LNCAP (cell line): ENCODE results near the gene KRTAP10-5.

ENCODE experiments used
- TF ChIP-seq, protein P1 (sequence below): fragments of 450-650 bp; IDR thresholded peaks from 2 replicates; pipeline ENCODE4 v1.5.1; 2017; ENCODE audit warnings: mild to moderate bottlenecking

Gene KRTAP10-5

DNA sequence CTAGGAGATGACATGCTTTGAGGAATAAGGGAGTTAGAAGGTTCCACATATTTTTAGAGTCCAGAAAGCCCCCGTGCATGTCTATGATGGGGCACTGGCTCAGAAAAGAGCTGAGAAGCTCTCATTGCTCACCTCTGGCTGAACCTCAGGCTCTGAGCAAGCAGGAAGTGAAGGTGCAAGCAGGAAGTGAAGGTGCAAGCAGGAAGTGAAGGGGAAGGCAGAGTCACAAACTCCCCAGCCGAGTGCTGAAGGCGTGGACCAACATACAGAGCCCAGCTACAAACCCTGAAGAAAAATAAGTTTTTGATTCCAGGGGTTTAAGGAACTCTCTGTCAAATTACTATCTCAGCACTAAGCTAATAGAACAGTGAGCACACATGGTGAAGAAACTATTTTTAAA lies 38.5 kb upstream of the KRTAP10-5 start:
- TF ChIP-seq, protein P1, sequence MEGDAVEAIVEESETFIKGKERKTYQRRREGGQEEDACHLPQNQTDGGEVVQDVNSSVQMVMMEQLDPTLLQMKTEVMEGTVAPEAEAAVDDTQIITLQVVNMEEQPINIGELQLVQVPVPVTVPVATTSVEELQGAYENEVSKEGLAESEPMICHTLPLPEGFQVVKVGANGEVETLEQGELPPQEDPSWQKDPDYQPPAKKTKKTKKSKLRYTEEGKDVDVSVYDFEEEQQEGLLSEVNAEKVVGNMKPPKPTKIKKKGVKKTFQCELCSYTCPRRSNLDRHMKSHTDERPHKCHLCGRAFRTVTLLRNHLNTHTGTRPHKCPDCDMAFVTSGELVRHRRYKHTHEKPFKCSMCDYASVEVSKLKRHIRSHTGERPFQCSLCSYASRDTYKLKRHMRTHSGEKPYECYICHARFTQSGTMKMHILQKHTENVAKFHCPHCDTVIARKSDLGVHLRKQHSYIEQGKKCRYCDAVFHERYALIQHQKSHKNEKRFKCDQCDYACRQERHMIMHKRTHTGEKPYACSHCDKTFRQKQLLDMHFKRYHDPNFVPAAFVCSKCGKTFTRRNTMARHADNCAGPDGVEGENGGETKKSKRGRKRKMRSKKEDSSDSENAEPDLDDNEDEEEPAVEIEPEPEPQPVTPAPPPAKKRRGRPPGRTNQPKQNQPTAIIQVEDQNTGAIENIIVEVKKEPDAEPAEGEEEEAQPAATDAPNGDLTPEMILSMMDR = no peak

DNA sequence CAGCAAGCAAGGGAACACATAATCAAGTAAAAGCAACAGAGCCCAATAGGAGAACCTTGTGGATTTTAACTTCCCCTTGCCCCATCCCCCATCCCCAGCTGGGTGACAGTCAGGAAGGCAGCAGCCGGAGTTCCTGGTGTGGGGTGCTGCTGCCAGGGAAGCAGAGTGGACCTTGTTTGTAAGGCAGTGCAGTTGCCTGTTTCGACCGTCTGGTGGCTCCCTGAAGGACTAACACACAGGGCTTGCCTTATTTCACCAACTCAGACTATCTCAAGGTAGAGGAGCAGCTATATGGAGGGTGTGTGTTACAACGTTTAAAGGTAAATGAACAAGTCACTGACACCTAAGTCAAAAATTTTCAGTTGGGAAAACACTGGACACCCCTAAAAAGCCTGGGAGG lies 38.1 kb upstream of the KRTAP10-5 start:
- TF ChIP-seq, protein P1 = peak; percentile 43

DNA sequence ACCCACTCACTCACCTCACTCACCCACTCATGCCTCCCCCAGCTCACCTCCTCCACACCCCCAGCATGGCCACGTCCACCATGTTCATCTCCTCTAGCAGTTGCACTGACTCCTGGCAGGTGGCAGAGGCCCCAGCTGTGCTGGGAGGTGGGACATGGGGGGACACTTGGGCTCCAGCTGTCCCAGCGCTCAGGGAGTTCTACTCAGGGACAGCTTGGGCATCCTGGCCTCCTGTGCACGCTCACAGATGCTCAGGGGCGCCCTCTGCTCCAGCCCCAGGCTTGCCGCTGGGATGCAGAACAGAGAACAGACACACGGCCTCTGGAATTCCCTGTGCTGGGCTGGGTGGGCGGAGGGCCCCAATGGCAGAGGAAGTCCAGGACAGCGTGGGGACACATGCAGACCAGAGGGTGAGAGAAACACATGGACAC lies 36.7 kb upstream of the KRTAP10-5 start:
- TF ChIP-seq, protein P1 = no peak

DNA sequence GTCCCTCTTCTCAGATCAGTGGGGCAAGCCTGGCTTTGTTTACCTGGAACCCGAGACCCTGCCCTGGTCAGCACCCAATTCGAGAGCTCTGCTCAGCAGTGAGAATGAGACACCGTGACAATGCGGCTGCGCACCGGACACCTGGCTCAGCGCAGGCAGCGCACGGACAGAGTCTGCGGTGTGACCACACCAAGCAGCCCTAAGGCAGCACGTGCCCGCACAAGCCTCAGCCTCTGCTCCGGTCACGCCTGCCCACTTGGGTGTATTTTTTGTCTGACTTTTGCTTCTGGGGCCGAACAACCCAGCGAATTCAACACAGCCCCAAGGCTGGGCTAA lies 36.2 kb upstream of the KRTAP10-5 start:
- TF ChIP-seq, protein P1 = no peak

- TF ChIP-seq, protein P1 = no peak
Observed at GRCh38 chr21:44615911-44616590, 35.6 kb upstream of the KRTAP10-5 start.

GRCh38 chr21:44615466-44615865 lies 35.1 kb upstream of the KRTAP10-5 start:
- TF ChIP-seq, protein P1 = no peak

DNA sequence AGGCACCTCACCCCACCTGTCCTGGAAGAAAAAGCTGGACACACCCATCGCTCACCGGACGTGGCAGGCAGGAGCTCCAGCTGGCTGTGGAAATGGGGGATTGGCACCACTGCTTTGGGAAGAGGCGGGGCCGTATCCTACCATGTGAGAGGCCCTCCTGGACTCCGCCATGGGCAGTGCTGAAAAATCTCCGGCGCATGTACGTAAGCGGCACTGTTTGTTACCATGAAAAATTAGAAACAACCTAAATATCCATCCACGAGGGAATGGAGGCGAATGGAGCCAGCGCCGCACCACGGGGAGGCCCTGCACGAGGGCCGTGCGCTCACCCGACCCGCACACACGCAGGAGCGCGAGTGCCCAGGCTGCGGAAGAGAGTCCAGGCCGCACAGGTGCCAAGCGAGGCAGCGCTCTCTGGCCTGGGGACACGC lies 34.6 kb upstream of the KRTAP10-5 start:
- TF ChIP-seq, protein P1 = no peak

- TF ChIP-seq, protein P1 = no peak
Observed at GRCh38 chr21:44614161-44614631, 33.8 kb upstream of the KRTAP10-5 start.
